ENCODE results near the gene E2F4. TPM values are rescaled to one million over a fixed set of nuclear protein-coding genes. Genes with fewer than 3 reads are reported as not detected.
A peak's percentile ranks its signal among the peaks of the same experiment; 100 is the strongest.

Gene E2F4
- total and polyA plus RNA-seq, 2 of the 13 experiments (the other 11 are each of a cell fraction or from before 2014, with no cell fraction given), result 84.8 to 91.2 TPM

DNA sequence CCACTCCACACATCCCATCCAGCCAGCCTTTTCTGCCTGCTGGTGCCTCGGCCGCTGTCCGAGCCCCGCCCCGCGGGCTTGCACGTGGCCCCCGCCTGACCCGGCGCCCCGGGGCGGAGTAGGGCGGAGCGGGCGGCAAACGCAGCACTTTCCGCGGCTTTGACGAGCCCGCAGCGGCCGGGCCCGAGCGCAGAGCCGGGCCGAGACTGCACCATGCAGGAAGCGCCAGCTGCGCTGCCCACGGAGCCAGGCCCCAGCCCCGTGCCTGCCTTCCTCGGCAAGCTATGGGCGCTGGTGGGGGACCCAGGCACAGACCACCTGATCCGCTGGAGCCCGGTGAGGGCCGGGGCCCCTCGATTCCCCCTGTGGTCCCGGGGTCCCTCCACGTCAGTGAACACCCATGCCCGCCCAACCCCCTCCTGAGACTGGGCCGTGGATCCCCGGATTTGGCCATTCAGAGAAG, 27.3 kb upstream of the E2F4 start, which contains the start of gene HSF4 (continued):
- no peak for TF ChIP-seq HOXA7 (CRISPR knock-in tag; IDR thresholded peaks at IDR 0.05)
- TF ChIP-seq SIX1 (CRISPR knock-in tag; IDR thresholded peaks at IDR 0.05; ENCODE audit: borderline replicate concordance), result no peak
- TF ChIP-seq PAWR (CRISPR knock-in tag; IDR thresholded peaks at IDR 0.05; ENCODE audit: borderline replicate concordance), result no peak
- peak; percentile 49; the same call in 1 of the 2 replicates for TF ChIP-seq ZNF768 (CRISPR knock-in tag; IDR thresholded peaks at IDR 0.05)
- TF ChIP-seq ZNF547 (CRISPR knock-in tag; IDR thresholded peaks at IDR 0.05), result peak; percentile 96
- peak; percentile 63; the same call in 1 of the 2 replicates for TF ChIP-seq KLF9 (CRISPR knock-in tag; IDR thresholded peaks at IDR 0.05; ENCODE audit: low read depth)
- TF ChIP-seq EEA1 (CRISPR knock-in tag; IDR thresholded peaks at IDR 0.05; ENCODE audit: borderline replicate concordance), result 0 out of 2 replicates have a peak, but pooled peaks have one; percentile 28
- TF ChIP-seq, protein P1, sequence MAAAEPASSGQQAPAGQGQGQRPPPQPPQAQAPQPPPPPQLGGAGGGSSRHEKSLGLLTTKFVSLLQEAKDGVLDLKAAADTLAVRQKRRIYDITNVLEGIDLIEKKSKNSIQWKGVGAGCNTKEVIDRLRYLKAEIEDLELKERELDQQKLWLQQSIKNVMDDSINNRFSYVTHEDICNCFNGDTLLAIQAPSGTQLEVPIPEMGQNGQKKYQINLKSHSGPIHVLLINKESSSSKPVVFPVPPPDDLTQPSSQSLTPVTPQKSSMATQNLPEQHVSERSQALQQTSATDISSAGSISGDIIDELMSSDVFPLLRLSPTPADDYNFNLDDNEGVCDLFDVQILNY (CRISPR knock-in tag; conservative IDR thresholded peaks at IDR 0.05), result peak; percentile 77; the same call in 1 of the 2 replicates
- TF ChIP-seq, protein P2, sequence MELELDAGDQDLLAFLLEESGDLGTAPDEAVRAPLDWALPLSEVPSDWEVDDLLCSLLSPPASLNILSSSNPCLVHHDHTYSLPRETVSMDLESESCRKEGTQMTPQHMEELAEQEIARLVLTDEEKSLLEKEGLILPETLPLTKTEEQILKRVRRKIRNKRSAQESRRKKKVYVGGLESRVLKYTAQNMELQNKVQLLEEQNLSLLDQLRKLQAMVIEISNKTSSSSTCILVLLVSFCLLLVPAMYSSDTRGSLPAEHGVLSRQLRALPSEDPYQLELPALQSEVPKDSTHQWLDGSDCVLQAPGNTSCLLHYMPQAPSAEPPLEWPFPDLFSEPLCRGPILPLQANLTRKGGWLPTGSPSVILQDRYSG (CRISPR knock-in tag; IDR thresholded peaks at IDR 0.05), result peak; percentile 70; the same call in 1 of the 2 replicates
- TF ChIP-seq, protein P3, sequence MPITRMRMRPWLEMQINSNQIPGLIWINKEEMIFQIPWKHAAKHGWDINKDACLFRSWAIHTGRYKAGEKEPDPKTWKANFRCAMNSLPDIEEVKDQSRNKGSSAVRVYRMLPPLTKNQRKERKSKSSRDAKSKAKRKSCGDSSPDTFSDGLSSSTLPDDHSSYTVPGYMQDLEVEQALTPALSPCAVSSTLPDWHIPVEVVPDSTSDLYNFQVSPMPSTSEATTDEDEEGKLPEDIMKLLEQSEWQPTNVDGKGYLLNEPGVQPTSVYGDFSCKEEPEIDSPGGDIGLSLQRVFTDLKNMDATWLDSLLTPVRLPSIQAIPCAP (CRISPR knock-in tag; IDR thresholded peaks at IDR 0.05; ENCODE audit: low read depth), result 0 out of 2 replicates have a peak, but pooled peaks have one; percentile 75
- peak; percentile 86 for TF ChIP-seq ZNF776 (CRISPR knock-in tag; IDR thresholded peaks at IDR 0.05)
- TF ChIP-seq ONECUT2 (CRISPR knock-in tag; IDR thresholded peaks at IDR 0.05), result peak; percentile 52; the same call in 1 of the 2 replicates
- peak; percentile 63 for TF ChIP-seq TEAD3 (CRISPR knock-in tag; optimal IDR thresholded peaks at IDR 0.05; ENCODE audit: borderline replicate concordance)
- TF ChIP-seq ZNF598 (CRISPR knock-in tag; IDR thresholded peaks at IDR 0.05; ENCODE audit: borderline replicate concordance), result peak; percentile 77; the same call in 1 of the 2 replicates
- TF ChIP-seq, protein P4, sequence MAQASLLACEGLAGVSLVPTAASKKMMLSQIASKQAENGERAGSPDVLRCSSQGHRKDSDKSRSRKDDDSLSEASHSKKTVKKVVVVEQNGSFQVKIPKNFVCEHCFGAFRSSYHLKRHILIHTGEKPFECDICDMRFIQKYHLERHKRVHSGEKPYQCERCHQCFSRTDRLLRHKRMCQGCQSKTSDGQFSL (CRISPR knock-in tag; IDR thresholded peaks at IDR 0.05), result peak; percentile 66; the same call in 1 of the 2 replicates
- TF ChIP-seq RELA (CRISPR knock-in tag; IDR thresholded peaks at IDR 0.05), result peak; percentile 94
- TF ChIP-seq PAX8 (CRISPR knock-in tag; IDR thresholded peaks at IDR 0.05; ENCODE audit: borderline replicate concordance), result no peak
- TF ChIP-seq, protein P5, sequence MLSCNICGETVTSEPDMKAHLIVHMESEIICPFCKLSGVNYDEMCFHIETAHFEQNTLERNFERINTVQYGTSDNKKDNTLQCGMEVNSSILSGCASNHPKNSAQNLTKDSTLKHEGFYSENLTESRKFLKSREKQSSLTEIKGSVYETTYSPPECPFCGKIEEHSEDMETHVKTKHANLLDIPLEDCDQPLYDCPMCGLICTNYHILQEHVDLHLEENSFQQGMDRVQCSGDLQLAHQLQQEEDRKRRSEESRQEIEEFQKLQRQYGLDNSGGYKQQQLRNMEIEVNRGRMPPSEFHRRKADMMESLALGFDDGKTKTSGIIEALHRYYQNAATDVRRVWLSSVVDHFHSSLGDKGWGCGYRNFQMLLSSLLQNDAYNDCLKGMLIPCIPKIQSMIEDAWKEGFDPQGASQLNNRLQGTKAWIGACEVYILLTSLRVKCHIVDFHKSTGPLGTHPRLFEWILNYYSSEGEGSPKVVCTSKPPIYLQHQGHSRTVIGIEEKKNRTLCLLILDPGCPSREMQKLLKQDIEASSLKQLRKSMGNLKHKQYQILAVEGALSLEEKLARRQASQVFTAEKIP (CRISPR knock-in tag; IDR thresholded peaks at IDR 0.05; ENCODE audit: borderline replicate concordance), result no peak
- no peak for TF ChIP-seq ZNF678 (CRISPR knock-in tag; IDR thresholded peaks at IDR 0.05)
- 0 out of 2 replicates have a peak, but pooled peaks have one; percentile 60 for TF ChIP-seq KAT7 (CRISPR knock-in tag; IDR thresholded peaks at IDR 0.05; ENCODE audit: borderline replicate concordance)
- TF ChIP-seq ZNF253 (CRISPR knock-in tag; IDR thresholded peaks at IDR 0.05; ENCODE audit: borderline replicate concordance), result peak; percentile 89
- no peak; the same call in 1 of the 2 replicates for TF ChIP-seq GFI1 (CRISPR knock-in tag; IDR thresholded peaks at IDR 0.05; ENCODE audit: borderline replicate concordance)
- no peak for TF ChIP-seq FOXM1 (CRISPR knock-in tag; IDR thresholded peaks at IDR 0.05)
- TF ChIP-seq, protein P6, sequence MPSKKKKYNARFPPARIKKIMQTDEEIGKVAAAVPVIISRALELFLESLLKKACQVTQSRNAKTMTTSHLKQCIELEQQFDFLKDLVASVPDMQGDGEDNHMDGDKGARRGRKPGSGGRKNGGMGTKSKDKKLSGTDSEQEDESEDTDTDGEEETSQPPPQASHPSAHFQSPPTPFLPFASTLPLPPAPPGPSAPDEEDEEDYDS (CRISPR knock-in tag; IDR thresholded peaks at IDR 0.05), result peak; percentile 62
- peak; percentile 93 for TF ChIP-seq BHLHE40 (IDR thresholded peaks at IDR 0.05; ENCODE audit: low read length)
- TF ChIP-seq BCL6 (CRISPR knock-in tag; IDR thresholded peaks at IDR 0.05), result peak; percentile 97
- no peak for TF ChIP-seq ZNF12 (CRISPR knock-in tag; IDR thresholded peaks at IDR 0.05)
